ENCODE data around the gene CDC6.

GRCh38 chr17:40303009-40303657 lies 15.5 kb downstream of the CDC6 start:
- no peak for TF ChIP-seq YY1 (IDR thresholded peaks at IDR 0.05; ENCODE audit: low read depth, low read length)
- TF ChIP-seq RFX5 (IDR thresholded peaks at IDR 0.05; ENCODE audit: borderline replicate concordance, low read depth, low read length): no peak
- TF ChIP-seq CTCF (IDR thresholded peaks at IDR 0.05; ENCODE audit: control extremely low read depth in 1 of 3, insufficient read depth in 1 of 3, low read depth in 1 of 3, low read length in 3 of 3): peak in 2 of 3 experiments; percentile 65 to 66; a peak in 3 of 4 replicates
- TF ChIP-seq SP2 (IDR thresholded peaks at IDR 0.05; ENCODE audit: low read length): no peak
- no peak for TF ChIP-seq SP1 (IDR thresholded peaks at IDR 0.05; ENCODE audit: low read depth, low read length)
- TF ChIP-seq RAD21 (IDR thresholded peaks at IDR 0.05 in 1 of 2, conservative IDR thresholded peaks at IDR 0.05 in 1 of 2; ENCODE audit: low read depth in 2 of 2, low read length in 2 of 2): peak; percentile 79 to 86
- no peak for TF ChIP-seq JUN (IDR thresholded peaks at IDR 0.05; ENCODE audit: low read depth, low read length)
- TF ChIP-seq PHF8 (conservative IDR thresholded peaks at IDR 0.05; ENCODE audit: low read depth, low read length): no peak
